HCT116 (cell line): ENCODE measurements around the gene GLCE.

ENCODE experiments used
- CEBPB ChIP-seq: IDR thresholded peaks from 2 replicates; pipeline ENCODE4 v1.6.1; 2012; ENCODE audit warnings: low read depth
- CTCF ChIP-seq, 3 experiments: fragments of 200-600 bp in 1 of 3; sonication (generic) in 1 of 3; IDR thresholded peaks in 2 of 3; conservative IDR thresholded peaks in 1 of 3; 2 replicates each; pipeline ENCODE4 v1.5.1; 2012 to 2017; ENCODE audit warnings: low read depth in 2 of 3, low read length in 2 of 3, antibody characterized with exemption in 1 of 3, borderline replicate concordance in 1 of 3, control low read depth in 1 of 3, mild to moderate bottlenecking in 1 of 3, mixed read lengths in 1 of 3, mixed run types in 1 of 3, moderate library complexity in 1 of 3; ENCODE audit not compliant: insufficient read depth in 1 of 3
- EZH2 ChIP-seq: fragments of 200-600 bp; sonication (generic); IDR thresholded peaks from 2 replicates; pipeline ENCODE4 v1.6.1; 2017; ENCODE audit warnings: antibody characterized with exemption, mixed run types
- POLR2A ChIP-seq: IDR thresholded peaks from 2 replicates; pipeline ENCODE4 v1.7.0; 2011; ENCODE audit warnings: borderline replicate concordance; ENCODE audit not compliant: insufficient read depth, insufficient read length; ENCODE audit errors: extremely low read depth
- RAD21 ChIP-seq: IDR thresholded peaks from 2 replicates; pipeline ENCODE4 v1.6.1; 2012; ENCODE audit warnings: low read depth, mild to moderate bottlenecking
- REST ChIP-seq: IDR thresholded peaks from 2 replicates; pipeline ENCODE4 v1.6.1; 2012; ENCODE audit warnings: low read depth
- YY1 ChIP-seq: IDR thresholded peaks from 2 replicates; pipeline ENCODE4 v1.6.1; 2011; ENCODE audit warnings: low read length, low read depth, moderate library complexity, mild to moderate bottlenecking; ENCODE audit not compliant: insufficient replicate concordance; ENCODE audit errors: extremely low read depth
- ZFX ChIP-seq: fragments of 450-650 bp; IDR thresholded peaks from 2 replicates; pipeline ENCODE4 v1.6.1; 2017
- TF ChIP-seq, protein P1 (sequence below): IDR thresholded peaks from 2 replicates; pipeline ENCODE4 v1.6.1; 2012

- no peak for TF ChIP-seq CTCF (IDR thresholded peaks at IDR 0.05 in 2 of 3, conservative IDR thresholded peaks at IDR 0.05 in 1 of 3; ENCODE audit: borderline replicate concordance in 1 of 3, insufficient read depth in 1 of 3, low read depth in 2 of 3, low read length in 2 of 3)
- TF ChIP-seq EZH2 = no peak
- no peak for TF ChIP-seq RAD21
- TF ChIP-seq REST = no peak
- no peak for TF ChIP-seq CEBPB
- no peak for TF ChIP-seq POLR2A
- TF ChIP-seq YY1 = no peak
- TF ChIP-seq, protein P1, sequence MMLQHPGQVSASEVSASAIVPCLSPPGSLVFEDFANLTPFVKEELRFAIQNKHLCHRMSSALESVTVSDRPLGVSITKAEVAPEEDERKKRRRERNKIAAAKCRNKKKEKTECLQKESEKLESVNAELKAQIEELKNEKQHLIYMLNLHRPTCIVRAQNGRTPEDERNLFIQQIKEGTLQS = no peak
- no peak for TF ChIP-seq ZFX
Measured at GRCh38 chr15:69223083-69223813, 62.8 kb downstream of the GLCE start.
